ENCODE results near the gene PACS2.
A peak's percentile ranks its signal among the peaks of the same experiment; 100 is the strongest.

PACS2 gene

GRCh38 chr14:105348169-105348944 is 33.8 kb downstream of the PACS2 start:
- H3K4me3 Mint-ChIP-seq: no peak overlapping the region
- H3K36me3 Mint-ChIP-seq (ENCODE audit: insufficient read depth): no peaks in the 10 kb centered on the region
- ATAC-seq (replicated peaks) (no peak), DNase-seq (no peak)
- H3K4me1 Mint-ChIP-seq (ENCODE audit: low read depth in 2 of 2): peaks cover 3 to 4% of the 10 kb centered on the region in 2 donors
- H3K27me3 Mint-ChIP-seq: no peaks in the 10 kb centered on the region
- H3K9me3 Mint-ChIP-seq: no peaks in the 10 kb centered on the region
- H3K27ac Mint-ChIP-seq: no peak overlapping the region

GRCh38 chr14:105348945-105349699 is 34.6 kb downstream of the PACS2 start:
- Mint-ChIP-seq H3K4me3 (no peak overlapping the region), H3K27me3 (no peaks in the 10 kb centered on the region), H3K4me1 (ENCODE audit: low read depth in 2 of 2) (peaks cover 3 to 4% of the 10 kb centered on the region in 2 donors), H3K36me3 (ENCODE audit: insufficient read depth) (no peaks in the 10 kb centered on the region), H3K27ac (no peak overlapping the region), H3K9me3 (no peaks in the 10 kb centered on the region)
- DNase-seq (no peak), ATAC-seq (replicated peaks) (no peak)

GRCh38 chr14:105349992-105350391 is 35.4 kb downstream of the PACS2 start:
- H3K27ac Mint-ChIP-seq: no peak overlapping the region
- H3K9me3 Mint-ChIP-seq: no peaks in the 10 kb centered on the region
- DNase-seq: no peak
- no peak overlapping the region for H3K4me3 Mint-ChIP-seq
- peaks cover 3 to 4% of the 10 kb centered on the region in 2 donors for H3K4me1 Mint-ChIP-seq (ENCODE audit: low read depth in 2 of 2)
- no peaks in the 10 kb centered on the region for H3K27me3 Mint-ChIP-seq
- H3K36me3 Mint-ChIP-seq (ENCODE audit: insufficient read depth): peaks cover 2% of the 10 kb centered on the region
- no peak for ATAC-seq (replicated peaks)

DNA sequence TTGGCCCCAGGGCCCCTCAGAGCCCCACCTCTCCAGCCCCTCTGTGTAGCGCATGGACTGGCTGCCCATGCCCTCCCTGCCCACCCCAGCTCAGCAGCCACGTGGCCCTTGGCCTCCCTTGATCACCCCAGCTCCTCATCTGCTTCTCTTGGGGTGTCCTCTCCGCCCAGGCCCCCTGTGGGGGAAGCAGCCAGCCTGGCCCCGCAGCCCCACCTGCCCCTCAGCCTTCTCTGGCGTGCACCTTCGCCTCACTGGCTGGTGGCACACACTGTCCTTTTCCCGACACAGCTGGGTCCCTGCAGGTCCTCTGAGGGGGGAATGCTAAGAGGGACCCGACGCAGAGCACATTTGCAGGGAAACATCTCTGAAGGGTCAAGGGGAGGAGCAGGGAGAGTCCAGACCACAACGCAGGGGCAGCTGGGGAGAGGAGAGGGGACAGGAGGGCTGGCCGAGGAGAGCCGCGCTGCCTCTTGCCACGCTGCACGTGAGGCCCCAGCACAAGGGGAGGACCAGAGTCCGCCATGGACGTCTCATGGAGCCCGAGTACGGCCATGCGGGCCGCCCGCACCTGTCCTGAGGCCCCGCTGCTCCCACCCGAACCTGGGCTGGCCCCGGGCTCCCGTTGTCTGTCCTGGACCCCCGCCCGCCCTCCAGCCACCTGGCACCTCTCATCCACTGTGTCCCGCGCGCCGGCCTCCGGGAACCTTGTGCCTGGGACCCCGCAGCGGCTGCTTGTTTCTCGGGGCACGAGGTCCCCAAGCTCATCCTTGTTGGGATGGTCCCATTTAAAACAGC is 36.1 kb downstream of the PACS2 start:
- ATAC-seq (replicated peaks) (no peak), DNase-seq (no peak)
- Mint-ChIP-seq H3K27ac (no peak overlapping the region), H3K36me3 (ENCODE audit: insufficient read depth) (peaks cover 2% of the 10 kb centered on the region), H3K27me3 (no peaks in the 10 kb centered on the region), H3K9me3 (no peaks in the 10 kb centered on the region), H3K4me1 (ENCODE audit: low read depth in 2 of 2) (peaks cover 3% of the 10 kb centered on the region in 2 donors), H3K4me3 (no peak overlapping the region)

DNA sequence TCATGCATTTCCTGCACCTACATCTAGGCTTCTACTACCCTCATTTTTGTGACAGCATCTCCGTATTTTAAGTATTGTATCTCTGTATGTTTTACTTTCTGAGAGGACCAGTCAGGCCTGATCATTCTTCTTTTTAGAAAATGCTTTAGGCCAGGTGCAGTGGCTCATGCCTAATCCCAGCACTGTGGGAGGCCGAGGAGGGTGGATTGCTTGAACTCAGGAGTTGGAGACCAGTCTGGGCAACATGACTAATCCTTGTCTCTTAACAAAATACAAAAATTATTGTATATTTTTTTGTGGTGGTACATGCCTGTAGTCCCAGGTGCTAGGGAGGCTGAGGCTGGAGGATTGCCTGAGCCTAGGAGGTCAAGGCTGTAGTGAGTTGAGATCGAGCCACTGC is 36.9 kb downstream of the PACS2 start:
- DNase-seq: no peak
- Mint-ChIP-seq H3K27me3 (no peaks in the 10 kb centered on the region), H3K9me3 (no peaks in the 10 kb centered on the region)

DNA sequence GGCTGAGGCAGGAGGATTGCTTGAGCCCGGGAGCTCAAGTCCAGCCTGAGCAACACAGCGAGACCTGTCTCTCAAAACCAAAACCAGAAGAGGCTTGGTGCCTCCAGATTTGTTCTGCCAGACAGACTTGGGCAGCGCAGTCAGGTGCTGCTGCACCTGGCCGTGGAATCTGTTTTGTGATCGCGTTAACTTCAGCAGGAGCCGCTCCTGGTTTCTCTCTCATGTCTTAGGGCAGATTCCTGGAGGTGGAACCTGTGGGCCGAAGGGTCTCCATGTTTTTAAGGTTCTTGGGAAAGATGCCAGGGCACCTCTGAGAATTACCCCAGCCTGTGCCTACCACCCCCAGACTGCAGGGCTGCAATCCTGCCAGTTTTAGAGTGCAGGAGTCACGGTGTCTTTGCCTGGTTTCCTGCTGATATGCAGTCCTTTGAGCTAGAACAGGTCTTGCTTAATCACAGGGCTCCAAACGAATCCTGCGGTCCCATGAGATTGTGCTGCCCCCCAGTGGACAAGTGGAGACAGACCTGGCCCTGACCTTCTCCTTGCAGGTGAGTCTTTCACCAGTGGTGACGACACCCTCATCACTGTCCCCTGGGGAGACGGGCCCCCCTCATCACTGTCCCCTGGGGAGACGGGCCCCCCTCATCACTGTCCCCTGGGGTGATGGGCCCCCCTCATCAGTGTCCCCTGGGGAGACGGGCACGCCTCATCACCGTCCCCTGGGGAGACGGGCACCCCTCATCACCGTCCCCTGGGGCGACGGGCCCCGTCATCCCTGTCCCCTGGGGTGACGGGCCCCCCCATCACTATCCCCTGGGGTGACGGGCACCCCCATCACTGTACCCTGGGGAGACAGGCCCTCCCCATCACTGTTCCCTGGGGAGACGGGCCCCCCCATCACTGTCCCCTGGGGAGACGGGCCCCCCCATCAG is 37.6 kb downstream of the PACS2 start:
- Mint-ChIP-seq H3K9me3 (no peaks in the 10 kb centered on the region), H3K36me3 (ENCODE audit: insufficient read depth) (peaks cover 2% of the 10 kb centered on the region), H3K27ac (no peak overlapping the region), H3K27me3 (no peaks in the 10 kb centered on the region), H3K4me3 (no peak overlapping the region), H3K4me1 (ENCODE audit: low read depth in 2 of 2) (peaks cover 2 to 3% of the 10 kb centered on the region in 2 donors)
- ATAC-seq (replicated peaks) (peak; percentile 99), DNase-seq (peak; percentile 83 to 89 (median 89))

More for the DNA sequence above, 36.9 kb downstream of the PACS2 start:
- Mint-ChIP-seq H3K4me3 (no peak overlapping the region), H3K36me3 (ENCODE audit: insufficient read depth) (peaks cover 2% of the 10 kb centered on the region), H3K4me1 (ENCODE audit: low read depth in 2 of 2) (peaks cover 2 to 3% of the 10 kb centered on the region in 2 donors), H3K27ac (no peak overlapping the region)
- ATAC-seq (replicated peaks): no peak

DNA sequence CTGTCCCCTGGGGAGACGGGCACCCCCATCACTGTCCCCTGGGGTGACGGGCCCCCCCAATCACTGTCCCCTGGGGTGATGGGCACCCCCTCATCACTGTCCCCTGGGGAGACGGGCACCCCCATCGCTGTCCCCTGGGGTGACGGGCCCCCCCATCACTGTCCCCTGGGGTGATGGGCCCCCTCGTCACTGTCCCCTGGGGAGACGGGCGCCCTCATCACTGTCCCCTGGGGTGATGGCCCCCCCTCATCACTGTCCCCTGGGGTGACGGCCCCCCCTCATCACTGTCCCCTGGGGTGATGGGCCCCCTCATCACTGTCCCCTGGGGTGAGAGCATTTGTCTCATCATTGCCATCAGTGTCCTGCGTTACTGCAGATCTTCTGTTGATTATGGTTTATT is 38.6 kb downstream of the PACS2 start:
- H3K36me3 Mint-ChIP-seq (ENCODE audit: insufficient read depth): peaks cover 2% of the 10 kb centered on the region
- H3K4me3 Mint-ChIP-seq: no peak overlapping the region
- DNase-seq: no peak
- no peaks in the 10 kb centered on the region for H3K9me3 Mint-ChIP-seq
- no peaks in the 10 kb centered on the region for H3K27me3 Mint-ChIP-seq
- peaks cover 2 to 3% of the 10 kb centered on the region in 2 donors for H3K4me1 Mint-ChIP-seq (ENCODE audit: low read depth in 2 of 2)
- H3K27ac Mint-ChIP-seq: no peak overlapping the region
- no peak for ATAC-seq (replicated peaks)

- DNase-seq: no peak
- H3K27me3 Mint-ChIP-seq: no peaks in the 10 kb centered on the region
- no peak for ATAC-seq (replicated peaks)
- peaks cover 2 to 3% of the 10 kb centered on the region in 2 donors for H3K4me1 Mint-ChIP-seq (ENCODE audit: low read depth in 2 of 2)
- no peak overlapping the region for H3K27ac Mint-ChIP-seq
- H3K4me3 Mint-ChIP-seq: no peak overlapping the region
- no peaks in the 10 kb centered on the region for H3K9me3 Mint-ChIP-seq
- peaks cover 6% of the 10 kb centered on the region for H3K36me3 Mint-ChIP-seq (ENCODE audit: insufficient read depth)
These were observed 40.0 kb downstream of the PACS2 start for GRCh38 chr14:105354541-105354940.

DNA sequence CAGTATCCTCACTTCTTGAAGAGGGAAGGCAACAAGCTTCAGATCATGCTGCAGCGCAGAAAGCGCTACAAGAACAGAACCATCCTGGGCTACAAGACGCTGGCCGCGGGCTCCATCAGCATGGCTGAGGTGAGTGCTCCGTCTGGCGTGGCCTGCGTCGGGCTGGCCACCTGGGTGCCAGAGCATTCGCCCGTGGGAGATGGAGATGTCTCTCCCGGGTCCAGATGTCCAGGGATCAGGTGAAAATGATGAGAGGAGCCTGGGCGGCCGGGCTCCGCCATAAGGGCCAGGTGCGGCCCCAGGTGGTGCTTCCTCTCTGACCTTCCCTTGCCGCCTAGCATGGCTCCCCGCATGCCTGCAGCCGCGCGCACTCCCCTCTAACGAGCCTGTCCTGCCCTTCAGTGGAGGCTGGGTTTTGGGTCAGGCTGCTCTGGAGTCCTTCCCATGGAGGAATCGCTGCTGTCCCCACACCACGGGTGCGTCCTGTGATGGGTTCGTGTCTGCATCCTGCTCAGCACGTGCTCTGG is 40.6 kb downstream of the PACS2 start:
- DNase-seq (no peak), ATAC-seq (replicated peaks) (no peak)
- Mint-ChIP-seq H3K4me3 (no peak overlapping the region), H3K4me1 (ENCODE audit: low read depth in 2 of 2) (peaks cover 2 to 3% of the 10 kb centered on the region in 2 donors), H3K9me3 (no peaks in the 10 kb centered on the region), H3K36me3 (ENCODE audit: insufficient read depth) (peaks cover 7% of the 10 kb centered on the region), H3K27me3 (no peaks in the 10 kb centered on the region), H3K27ac (no peak overlapping the region)

DNA sequence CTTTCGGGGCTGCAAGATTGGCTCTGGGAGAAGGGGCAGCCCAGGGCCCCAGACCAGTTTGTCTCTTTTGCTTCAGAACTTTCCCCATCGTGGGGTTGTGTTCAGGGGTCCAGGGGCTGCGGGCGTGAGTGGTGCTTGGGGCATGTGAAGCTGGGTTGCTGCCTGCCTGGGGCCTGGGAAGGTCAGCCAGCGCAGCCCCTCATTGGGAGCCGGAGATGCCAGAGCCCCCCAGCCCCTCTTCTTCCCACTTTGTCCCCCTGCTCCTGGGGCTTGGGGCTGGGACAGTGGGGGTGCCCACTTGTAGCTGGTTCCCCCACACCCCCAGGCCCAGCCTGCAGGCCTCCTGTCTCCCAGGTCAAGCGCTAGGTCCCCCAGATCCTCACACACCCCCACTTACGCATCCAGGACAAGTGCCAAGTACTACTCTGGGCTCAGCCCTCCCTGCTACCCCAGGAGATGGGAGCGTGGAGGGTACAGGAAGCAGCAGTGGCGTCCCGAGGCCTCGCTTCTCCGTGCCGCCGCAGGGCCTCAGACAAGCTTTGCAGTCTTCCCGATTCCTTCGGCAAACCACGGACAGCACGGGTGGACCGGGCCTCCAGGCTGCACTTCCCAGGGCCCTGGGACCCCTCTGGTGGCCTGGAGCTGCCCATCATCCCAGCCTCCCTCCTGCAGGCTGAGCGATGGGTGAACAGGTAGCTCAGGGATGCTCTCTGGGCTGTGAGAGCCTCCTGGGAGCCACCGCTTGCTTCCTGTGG is 41.5 kb downstream of the PACS2 start:
- Mint-ChIP-seq H3K27ac (no peak overlapping the region), H3K4me1 (ENCODE audit: low read depth in 2 of 2) (peaks cover 2 to 3% of the 10 kb centered on the region in 2 donors), H3K4me3 (no peak overlapping the region), H3K36me3 (ENCODE audit: insufficient read depth) (peaks cover 11% of the 10 kb centered on the region), H3K9me3 (no peaks in the 10 kb centered on the region), H3K27me3 (no peaks in the 10 kb centered on the region)
- DNase-seq (no peak), ATAC-seq (replicated peaks) (no peak)

- Mint-ChIP-seq H3K4me1 (ENCODE audit: low read depth in 2 of 2) (peaks cover 2 to 3% of the 10 kb centered on the region in 2 donors), H3K27me3 (no peaks in the 10 kb centered on the region), H3K36me3 (ENCODE audit: insufficient read depth) (peaks cover 18% of the 10 kb centered on the region), H3K27ac (peak overlapping the region in 1 of 2 donors; percentile 28), H3K4me3 (no peak overlapping the region), H3K9me3 (no peaks in the 10 kb centered on the region)
- ATAC-seq (replicated peaks) (no peak), DNase-seq (no peak)
These were observed 42.4 kb downstream of the PACS2 start for GRCh38 chr14:105356927-105357326.

GRCh38 chr14:105357626-105358025 is 43.1 kb downstream of the PACS2 start:
- Mint-ChIP-seq H3K36me3 (ENCODE audit: insufficient read depth) (peaks cover 21% of the 10 kb centered on the region), H3K4me3 (no peak overlapping the region), H3K4me1 (ENCODE audit: low read depth in 2 of 2) (no peaks in the 10 kb centered on the region), H3K27ac (no peak overlapping the region), H3K27me3 (no peaks in the 10 kb centered on the region), H3K9me3 (no peaks in the 10 kb centered on the region)
- ATAC-seq (replicated peaks): no peak
- DNase-seq: no peak
